GM23338 (cell line): ENCODE measurements around the gene STRN.

Source experiments
- CREB1 ChIP-seq: fragments of 250-450 bp; sonication (Bioruptor Pico); IDR thresholded peaks from 2 replicates; pipeline ENCODE4 v1.5.0; 2020; ENCODE audit warnings: low read depth, mild to moderate bottlenecking, moderate library complexity
- EZH2 ChIP-seq: fragments of 200-600 bp; sonication (generic); IDR thresholded peaks from one replicate; pipeline ENCODE4 v1.8.0; 2017; ENCODE audit warnings: antibody characterized with exemption, mild to moderate bottlenecking, low read depth; ENCODE audit not compliant: unreplicated experiment
- EZH2phosphoT487 ChIP-seq: fragments of 200-600 bp; sonication (generic); IDR thresholded peaks from one replicate; pipeline ENCODE4 v1.8.1; 2018; ENCODE audit warnings: antibody characterized with exemption; ENCODE audit not compliant: unreplicated experiment
- POLR2AphosphoS5 ChIP-seq: IDR thresholded peaks from 2 replicates; pipeline ENCODE4 v1.6.1; 2016; ENCODE audit warnings: antibody characterized with exemption, low read depth
- TF ChIP-seq, protein P1 (sequence below), 2 experiments: fragments of 200-600 bp in 1 of 2; sonication (generic) in 1 of 2; conservative IDR thresholded peaks; 2 replicates each; pipeline versions ENCODE4 v1.5.1 to v1.6.1; 2016 to 2017; ENCODE audit warnings: antibody characterized with exemption in 2 of 2, low read depth in 2 of 2, mild to moderate bottlenecking in 2 of 2, moderate library complexity in 1 of 2
- TF ChIP-seq, protein P2 (sequence below): IDR thresholded peaks from one replicate; pipeline ENCODE4 v1.6.1; 2018; ENCODE audit warnings: antibody characterized with exemption; ENCODE audit not compliant: unreplicated experiment

DNA sequence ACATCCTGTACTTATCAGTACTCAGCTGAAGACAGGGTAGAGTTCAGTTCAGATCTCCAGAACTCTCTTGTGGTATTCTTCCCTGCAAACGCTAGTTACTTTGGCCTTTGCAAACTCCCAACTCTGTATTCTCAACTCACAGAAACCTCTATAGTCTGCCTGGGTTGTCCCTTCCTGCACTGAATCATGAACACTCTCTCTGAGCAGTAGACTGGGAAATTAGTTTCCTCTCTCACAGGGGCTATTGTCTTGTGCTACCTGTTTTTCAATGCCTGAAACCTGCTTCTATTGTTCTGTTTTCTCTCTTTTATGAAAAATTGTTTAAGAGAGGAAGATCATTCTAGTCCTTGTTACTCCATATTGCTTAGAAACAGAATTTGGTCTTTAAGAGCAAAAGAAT lies 135.2 kb downstream of the STRN start:
- TF ChIP-seq EZH2phosphoT487 (no peak), POLR2AphosphoS5 (no peak), EZH2 (no peak), CREB1 (no peak)
- TF ChIP-seq, protein P1, sequence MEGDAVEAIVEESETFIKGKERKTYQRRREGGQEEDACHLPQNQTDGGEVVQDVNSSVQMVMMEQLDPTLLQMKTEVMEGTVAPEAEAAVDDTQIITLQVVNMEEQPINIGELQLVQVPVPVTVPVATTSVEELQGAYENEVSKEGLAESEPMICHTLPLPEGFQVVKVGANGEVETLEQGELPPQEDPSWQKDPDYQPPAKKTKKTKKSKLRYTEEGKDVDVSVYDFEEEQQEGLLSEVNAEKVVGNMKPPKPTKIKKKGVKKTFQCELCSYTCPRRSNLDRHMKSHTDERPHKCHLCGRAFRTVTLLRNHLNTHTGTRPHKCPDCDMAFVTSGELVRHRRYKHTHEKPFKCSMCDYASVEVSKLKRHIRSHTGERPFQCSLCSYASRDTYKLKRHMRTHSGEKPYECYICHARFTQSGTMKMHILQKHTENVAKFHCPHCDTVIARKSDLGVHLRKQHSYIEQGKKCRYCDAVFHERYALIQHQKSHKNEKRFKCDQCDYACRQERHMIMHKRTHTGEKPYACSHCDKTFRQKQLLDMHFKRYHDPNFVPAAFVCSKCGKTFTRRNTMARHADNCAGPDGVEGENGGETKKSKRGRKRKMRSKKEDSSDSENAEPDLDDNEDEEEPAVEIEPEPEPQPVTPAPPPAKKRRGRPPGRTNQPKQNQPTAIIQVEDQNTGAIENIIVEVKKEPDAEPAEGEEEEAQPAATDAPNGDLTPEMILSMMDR (conservative IDR thresholded peaks at IDR 0.05; ENCODE audit: low read depth in 2 of 2), result no peak
- TF ChIP-seq, protein P2, sequence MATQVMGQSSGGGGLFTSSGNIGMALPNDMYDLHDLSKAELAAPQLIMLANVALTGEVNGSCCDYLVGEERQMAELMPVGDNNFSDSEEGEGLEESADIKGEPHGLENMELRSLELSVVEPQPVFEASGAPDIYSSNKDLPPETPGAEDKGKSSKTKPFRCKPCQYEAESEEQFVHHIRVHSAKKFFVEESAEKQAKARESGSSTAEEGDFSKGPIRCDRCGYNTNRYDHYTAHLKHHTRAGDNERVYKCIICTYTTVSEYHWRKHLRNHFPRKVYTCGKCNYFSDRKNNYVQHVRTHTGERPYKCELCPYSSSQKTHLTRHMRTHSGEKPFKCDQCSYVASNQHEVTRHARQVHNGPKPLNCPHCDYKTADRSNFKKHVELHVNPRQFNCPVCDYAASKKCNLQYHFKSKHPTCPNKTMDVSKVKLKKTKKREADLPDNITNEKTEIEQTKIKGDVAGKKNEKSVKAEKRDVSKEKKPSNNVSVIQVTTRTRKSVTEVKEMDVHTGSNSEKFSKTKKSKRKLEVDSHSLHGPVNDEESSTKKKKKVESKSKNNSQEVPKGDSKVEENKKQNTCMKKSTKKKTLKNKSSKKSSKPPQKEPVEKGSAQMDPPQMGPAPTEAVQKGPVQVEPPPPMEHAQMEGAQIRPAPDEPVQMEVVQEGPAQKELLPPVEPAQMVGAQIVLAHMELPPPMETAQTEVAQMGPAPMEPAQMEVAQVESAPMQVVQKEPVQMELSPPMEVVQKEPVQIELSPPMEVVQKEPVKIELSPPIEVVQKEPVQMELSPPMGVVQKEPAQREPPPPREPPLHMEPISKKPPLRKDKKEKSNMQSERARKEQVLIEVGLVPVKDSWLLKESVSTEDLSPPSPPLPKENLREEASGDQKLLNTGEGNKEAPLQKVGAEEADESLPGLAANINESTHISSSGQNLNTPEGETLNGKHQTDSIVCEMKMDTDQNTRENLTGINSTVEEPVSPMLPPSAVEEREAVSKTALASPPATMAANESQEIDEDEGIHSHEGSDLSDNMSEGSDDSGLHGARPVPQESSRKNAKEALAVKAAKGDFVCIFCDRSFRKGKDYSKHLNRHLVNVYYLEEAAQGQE, result no peak
